Right lobe of liver (tissue), 6 donors: Measurements from ENCODE around the gene PXMP4. TPM values are rescaled to one million over a fixed set of nuclear protein-coding genes. Genes with fewer than 3 reads are reported as not detected.
A peak's percentile ranks its signal among the peaks of the same experiment; 100 is the strongest.

Source experiments
- ATAC-seq, 4 donors: fragments of 200-7000 bp; cut with Tn5 transposase; one replicate each; pipeline ENCODE4 v1.9.1; 2020; ENCODE audit warnings: mild to moderate bottlenecking in 4 of 4, moderate library complexity in 4 of 4
- DNase-seq, 3 donors: peaks; one replicate each; pipeline ENCODE4 v3.0.0-alpha.2; 2020
- H3K27ac ChIP-seq, 3 donors: fragments of 200-600 bp; one replicate each; pipeline ENCODE4 v1.8.0; 2022
- H3K27me3 ChIP-seq, 2 donors: fragments of 200-600 bp; one replicate each; pipeline ENCODE4 v1.8.0; 2022
- H3K36me3 ChIP-seq, 4 donors: fragments of 200-600 bp; sonication (generic) in 1 of 4; one replicate each; pipeline versions ENCODE4 v1.5.1 to v1.8.0; 2017 to 2022; ENCODE audit warnings: control low read depth in 1 of 4
- H3K4me1 ChIP-seq, 4 donors: fragments of 200-600 bp; sonication (generic) in 1 of 4; one replicate each; pipeline versions ENCODE4 v1.5.1 to v1.8.0; 2017 to 2022; ENCODE audit warnings: control low read depth in 1 of 4
- H3K4me3 ChIP-seq, 3 donors: fragments of 200-600 bp; one replicate each; pipeline ENCODE4 v1.8.0; 2022
- H3K9me3 ChIP-seq, 4 donors: fragments of 200-600 bp; sonication (generic) in 1 of 4; one replicate each; pipeline versions ENCODE4 v1.5.1 to v1.8.0; 2017 to 2022; ENCODE audit warnings: control low read depth in 1 of 4
- POLR2A ChIP-seq: fragments of 450-650 bp; IDR thresholded peaks from one replicate; pipeline ENCODE4 v1.6.1; 2017; ENCODE audit warnings: antibody characterized with exemption, mild to moderate bottlenecking
- WGBS: methylation state at CpG from one replicate; pipeline ENCODE4 v1.1.6; 2018; ENCODE audit warnings: low coverage, low lambda C conversion rate; ENCODE audit not compliant: insufficient coverage; ENCODE audit errors: missing lambda C conversion rate; 5-methylcytosine and 5-hydroxymethylcytosine counted together
- intact Hi-C, 2 donors: fragments of 100-400 bp; cut with DNase I; formaldehyde crosslinking; loops; one replicate each; pipeline versions ENCODE4 v1.11.2 to v1.14.1; 2022
- total RNA-seq, 6 experiments: library from RNA; depleted of rRNA in 2 of 6; stranded (reverse); fragments of >200 nt in 2 of 6; fragmentation: NEBNext Ultra II Directional in 3 of 6; extraction: Animal tissue kit (Norgen Biotek cat#: 25700) in 3 of 6; gene quantifications; one replicate each; pipeline versions ENCODE4 v1.1.0 to v1.2.4, GENCODE V29; 2016 to 2023
- TF ChIP-seq, protein P1 (sequence below), 4 donors: fragments of 200-600 bp in 3 of 4; fragments of 450-650 bp in 1 of 4; IDR thresholded peaks; one replicate each; pipeline versions ENCODE4 v1.5.1 to v1.8.0; 2016 to 2022; ENCODE audit warnings: antibody characterized with exemption in 4 of 4, mild to moderate bottlenecking in 2 of 4
- donor health status: DM: no; HTN: yes; CAD: no.
- donor health status: DM: no; HTN: no; CAD: no.
- donor health status: DM: no; HTN: no; CAD: no.
- donor health status: DM: no; HTN: yes; CAD: no.
- donor health status: DM: no; HTN: yes; CAD: no.

Gene PXMP4
- total RNA-seq, 6 experiments from 2014 or later = 5.5 to 17.8 (median 12.9) TPM

DNA sequence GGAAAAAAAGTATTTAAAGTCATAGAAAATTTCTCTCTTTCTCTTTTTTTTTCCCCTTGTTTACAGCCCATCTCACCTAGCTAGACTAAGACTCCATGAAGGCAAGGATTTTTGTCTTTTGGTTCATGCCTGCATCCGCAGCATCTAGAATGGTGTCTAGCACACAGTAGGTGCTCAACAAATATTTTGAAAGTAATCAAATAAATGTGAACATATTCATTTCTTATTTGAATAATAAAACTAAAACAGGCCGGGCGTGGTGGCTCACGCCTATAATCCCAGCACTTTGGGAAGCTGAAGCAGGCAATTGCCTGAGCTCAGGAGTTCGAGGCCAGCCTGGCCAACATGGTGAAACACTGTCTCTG, 7.0 kb upstream of the PXMP4 start:
- ATAC-seq (no peak), DNase-seq (no peak)
- Histone ChIP-seq H3K9me3 (no peaks in the 10 kb centered on the region), H3K4me3 (no peak overlapping the region), H3K36me3 (no peaks in the 10 kb centered on the region), H3K4me1 (peaks cover 0 to 21% (median 0%) of the 10 kb centered on the region in 4 donors), H3K27me3 (no peaks in the 10 kb centered on the region), H3K27ac (no peak overlapping the region)
- 88% methylated on average over 2 of the region's 5 CpGs for WGBS
- no peak for TF ChIP-seq POLR2A
- TF ChIP-seq, protein P1, sequence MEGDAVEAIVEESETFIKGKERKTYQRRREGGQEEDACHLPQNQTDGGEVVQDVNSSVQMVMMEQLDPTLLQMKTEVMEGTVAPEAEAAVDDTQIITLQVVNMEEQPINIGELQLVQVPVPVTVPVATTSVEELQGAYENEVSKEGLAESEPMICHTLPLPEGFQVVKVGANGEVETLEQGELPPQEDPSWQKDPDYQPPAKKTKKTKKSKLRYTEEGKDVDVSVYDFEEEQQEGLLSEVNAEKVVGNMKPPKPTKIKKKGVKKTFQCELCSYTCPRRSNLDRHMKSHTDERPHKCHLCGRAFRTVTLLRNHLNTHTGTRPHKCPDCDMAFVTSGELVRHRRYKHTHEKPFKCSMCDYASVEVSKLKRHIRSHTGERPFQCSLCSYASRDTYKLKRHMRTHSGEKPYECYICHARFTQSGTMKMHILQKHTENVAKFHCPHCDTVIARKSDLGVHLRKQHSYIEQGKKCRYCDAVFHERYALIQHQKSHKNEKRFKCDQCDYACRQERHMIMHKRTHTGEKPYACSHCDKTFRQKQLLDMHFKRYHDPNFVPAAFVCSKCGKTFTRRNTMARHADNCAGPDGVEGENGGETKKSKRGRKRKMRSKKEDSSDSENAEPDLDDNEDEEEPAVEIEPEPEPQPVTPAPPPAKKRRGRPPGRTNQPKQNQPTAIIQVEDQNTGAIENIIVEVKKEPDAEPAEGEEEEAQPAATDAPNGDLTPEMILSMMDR (IDR thresholded peaks at IDR 0.05) = no peak
- intact Hi-C loops = loop anchor here in 1 of 2 donors (10.0 kb wide), 1 partner anchor 52 kb away; the partner anchor contains the start of gene NECAB3

DNA sequence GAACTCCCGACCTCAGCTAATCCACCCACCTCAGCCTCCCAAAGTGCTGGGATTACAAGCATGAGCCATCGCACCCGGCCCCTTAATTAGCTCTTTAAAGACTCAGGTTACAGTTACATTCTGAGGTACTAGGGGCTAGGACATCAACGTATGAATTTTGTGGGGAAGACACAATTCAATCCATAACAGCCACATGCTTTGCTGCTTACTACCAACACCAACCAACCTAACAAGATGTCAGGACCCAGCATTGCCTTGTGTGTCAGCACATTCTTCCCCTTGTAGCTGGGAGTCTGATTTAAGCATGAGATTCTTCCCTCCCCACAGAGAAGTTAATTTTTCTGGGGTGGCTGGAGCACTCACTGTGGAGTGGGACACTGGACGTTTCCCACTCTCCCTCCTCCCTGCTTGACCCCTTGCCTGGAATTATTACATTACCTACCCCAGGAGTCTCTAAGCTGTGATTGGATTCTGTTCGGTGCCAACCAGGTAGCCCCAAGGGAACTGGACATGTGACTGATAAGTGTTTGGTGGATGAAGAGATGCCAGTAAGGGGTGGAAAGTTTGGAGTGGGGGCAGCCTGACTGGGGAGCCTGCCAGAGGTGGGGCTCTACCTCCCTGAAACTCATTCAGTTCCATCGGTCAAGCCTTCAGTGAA, 5.6 kb upstream of the PXMP4 start:
- no peak overlapping the region for H3K27ac ChIP-seq
- 60% methylated on average over 4 of the region's 7 CpGs for whole genome bisulfite sequencing

DNA sequence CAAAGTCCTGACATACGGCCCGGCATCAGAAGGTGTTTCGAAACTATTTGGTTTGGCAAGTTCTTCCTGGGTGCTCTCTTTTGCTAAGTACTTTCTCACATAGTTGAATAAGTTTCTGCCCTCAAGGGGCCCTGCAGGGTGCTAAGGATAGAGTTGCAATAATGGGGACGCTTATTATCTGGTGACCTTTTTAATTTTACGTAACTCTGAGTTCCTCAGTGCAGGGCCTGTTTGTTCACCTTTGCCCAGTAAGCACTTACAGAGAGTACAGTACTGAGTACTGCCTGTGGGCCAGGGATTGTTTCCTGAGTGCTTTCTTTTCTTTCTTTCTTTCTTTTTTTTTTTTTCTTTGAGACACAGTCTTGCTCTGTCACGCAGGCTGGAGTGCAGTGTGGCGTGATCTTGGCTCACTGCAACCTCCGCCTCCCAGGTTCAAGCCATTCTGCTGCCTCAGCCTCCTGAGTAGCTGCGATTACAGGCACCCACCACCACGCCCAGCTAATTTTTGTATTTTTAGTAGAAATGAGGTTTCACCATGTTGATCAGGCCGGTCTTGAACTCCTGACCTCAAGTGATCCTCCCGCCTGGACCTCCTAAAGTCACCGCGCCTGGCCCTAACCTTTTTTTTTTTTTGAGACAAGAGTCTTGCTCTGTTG, 4.5 kb upstream of the PXMP4 start:
- no peaks in the 10 kb centered on the region for H3K9me3 ChIP-seq
- 42% methylated on average over 8 of the region's 14 CpGs for WGBS
- intact Hi-C loops = loop anchor here in 1 of 2 donors (10.0 kb wide), 1 partner anchor 50 kb away; the partner anchor contains the start of gene NECAB3
- H3K36me3 ChIP-seq = no peaks in the 10 kb centered on the region
- DNase-seq (peak in 1 of 3 donors; percentile 67), ATAC-seq (peak; percentile 45 to 57 (median 50))
- peak overlapping the region in 1 of 3 donors; percentile 68 for H3K27ac ChIP-seq
- H3K27me3 ChIP-seq = no peaks in the 10 kb centered on the region
- no peak for TF ChIP-seq POLR2A
- TF ChIP-seq, protein P1 (IDR thresholded peaks at IDR 0.05) = no peak
- H3K4me3 ChIP-seq = no peak overlapping the region
- H3K4me1 ChIP-seq = peaks cover 0 to 16% (median under 1%) of the 10 kb centered on the region in 4 donors

More for the DNA sequence above, 5.6 kb upstream of the PXMP4 start:
- intact Hi-C loops = loop anchor here in 1 of 2 donors (10.0 kb wide), 1 partner anchor 51 kb away; the partner anchor contains the start of gene NECAB3
- DNase-seq (no peak), ATAC-seq (no peak)
- Histone ChIP-seq H3K36me3 (no peaks in the 10 kb centered on the region), H3K4me3 (no peak overlapping the region), H3K9me3 (no peaks in the 10 kb centered on the region), H3K27me3 (no peaks in the 10 kb centered on the region), H3K4me1 (peaks cover 0 to 14% (median 0%) of the 10 kb centered on the region in 4 donors)
- no peak for TF ChIP-seq POLR2A

DNA sequence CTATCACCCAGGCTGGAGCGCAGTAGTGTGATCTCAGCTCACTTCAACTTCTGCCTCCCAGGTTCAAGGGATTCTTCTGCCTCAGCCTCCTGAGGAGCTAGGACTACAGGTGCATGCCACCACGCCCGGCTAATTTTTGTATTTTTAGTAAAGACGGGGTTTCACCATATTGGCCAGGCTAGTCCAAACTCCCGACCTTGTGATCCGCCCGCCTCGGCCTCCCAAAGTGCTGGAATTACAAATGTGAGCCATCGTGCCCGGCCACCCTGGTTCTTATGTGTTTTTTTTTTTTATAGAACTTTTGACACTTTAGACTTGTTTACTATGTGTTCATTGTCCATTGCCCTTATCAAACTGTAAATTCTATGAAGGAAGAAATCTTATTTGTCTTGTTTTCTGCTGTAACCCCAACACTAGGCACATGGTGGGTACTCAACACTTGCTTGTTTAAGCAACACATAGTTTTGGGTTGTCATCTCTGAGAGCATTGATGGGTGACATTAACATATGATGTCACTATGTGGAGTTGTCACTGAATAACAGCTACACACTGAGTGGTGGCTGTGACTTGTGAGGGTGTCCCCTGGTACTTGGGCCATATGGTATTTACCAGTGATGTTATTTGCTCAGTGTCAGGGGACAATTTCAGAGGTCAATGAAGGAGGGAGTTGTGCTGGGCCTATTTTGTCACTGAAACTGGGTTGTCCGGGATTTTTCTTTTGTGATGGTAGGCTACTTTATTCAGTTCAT, 1.5 kb upstream of the PXMP4 start:
- TF ChIP-seq, protein P1 (IDR thresholded peaks at IDR 0.05) = no peak
- no peak for TF ChIP-seq POLR2A
- 91% methylated on average over 11 of the region's 11 CpGs for WGBS
- Histone ChIP-seq H3K36me3 (no peaks in the 10 kb centered on the region), H3K4me1 (peaks cover 0 to 28% (median 3%) of the 10 kb centered on the region in 4 donors), H3K9me3 (no peaks in the 10 kb centered on the region), H3K27me3 (no peaks in the 10 kb centered on the region), H3K27ac (no peak overlapping the region), H3K4me3 (no peak overlapping the region)
- intact Hi-C loops = loop anchor here in 1 of 2 donors (10.0 kb wide), 1 partner anchor 47 kb away; the partner anchor contains the start of gene NECAB3
- ATAC-seq (no peak), DNase-seq (no peak)
